ENCODE data around the gene GALNTL6. TPM values are rescaled to one million over a fixed set of nuclear protein-coding genes. Genes with fewer than 3 reads are reported as not detected.

GALNTL6 gene
- total and polyA plus RNA-seq, 3 donors from 2014 or later = 2.9 to 6.2 (median 4.9) TPM

DNA sequence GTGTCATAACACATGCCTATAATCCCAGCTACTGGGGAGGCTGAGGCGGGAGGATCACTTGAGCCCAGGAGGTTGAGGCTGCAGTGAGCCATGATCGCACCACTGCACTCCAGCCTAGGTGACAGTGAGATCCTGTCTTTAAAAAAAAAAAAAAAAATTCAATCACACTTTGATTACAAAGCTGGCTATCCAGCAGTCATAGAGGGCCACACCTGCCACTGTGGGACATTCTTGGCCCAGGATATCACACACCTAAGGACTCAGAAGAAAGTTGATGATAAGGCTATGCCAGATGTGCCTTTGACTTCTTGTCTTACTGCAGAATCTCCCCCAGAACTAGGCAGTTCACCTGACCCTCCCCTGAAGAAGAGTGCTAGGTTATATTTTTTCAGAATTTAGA, 1232.9 kb downstream of the GALNTL6 start:
- no peaks in the 10 kb centered on the region for H3K27me3 ChIP-seq
- 100% methylated on average over 2 of the region's 2 CpGs for WGBS, 2 donors
- TF ChIP-seq POLR2A (IDR thresholded peaks at IDR 0.05) = no peak
- TF ChIP-seq, protein P1, sequence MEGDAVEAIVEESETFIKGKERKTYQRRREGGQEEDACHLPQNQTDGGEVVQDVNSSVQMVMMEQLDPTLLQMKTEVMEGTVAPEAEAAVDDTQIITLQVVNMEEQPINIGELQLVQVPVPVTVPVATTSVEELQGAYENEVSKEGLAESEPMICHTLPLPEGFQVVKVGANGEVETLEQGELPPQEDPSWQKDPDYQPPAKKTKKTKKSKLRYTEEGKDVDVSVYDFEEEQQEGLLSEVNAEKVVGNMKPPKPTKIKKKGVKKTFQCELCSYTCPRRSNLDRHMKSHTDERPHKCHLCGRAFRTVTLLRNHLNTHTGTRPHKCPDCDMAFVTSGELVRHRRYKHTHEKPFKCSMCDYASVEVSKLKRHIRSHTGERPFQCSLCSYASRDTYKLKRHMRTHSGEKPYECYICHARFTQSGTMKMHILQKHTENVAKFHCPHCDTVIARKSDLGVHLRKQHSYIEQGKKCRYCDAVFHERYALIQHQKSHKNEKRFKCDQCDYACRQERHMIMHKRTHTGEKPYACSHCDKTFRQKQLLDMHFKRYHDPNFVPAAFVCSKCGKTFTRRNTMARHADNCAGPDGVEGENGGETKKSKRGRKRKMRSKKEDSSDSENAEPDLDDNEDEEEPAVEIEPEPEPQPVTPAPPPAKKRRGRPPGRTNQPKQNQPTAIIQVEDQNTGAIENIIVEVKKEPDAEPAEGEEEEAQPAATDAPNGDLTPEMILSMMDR (IDR thresholded peaks at IDR 0.05) = no peak

DNA sequence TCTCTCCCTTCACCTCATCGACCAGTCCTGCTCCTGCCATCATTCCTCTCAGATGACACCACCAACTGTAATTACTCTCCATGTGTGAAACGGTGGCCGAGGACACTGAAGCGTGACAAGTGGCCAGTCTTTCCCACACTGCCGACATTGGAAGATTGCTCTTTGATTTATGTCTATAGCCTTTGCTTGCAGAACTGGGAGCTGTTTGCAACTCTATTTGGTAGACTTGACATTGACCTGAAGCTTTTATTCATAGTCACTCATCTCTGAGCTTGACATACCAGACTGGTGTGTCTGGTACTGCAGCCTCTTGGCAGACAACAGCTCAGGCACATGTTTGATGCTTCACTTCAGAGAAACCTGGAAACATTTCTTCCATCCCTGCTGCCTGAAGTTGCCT, 1233.6 kb downstream of the GALNTL6 start:
- H3K27me3 ChIP-seq = no peaks in the 10 kb centered on the region
- no peaks in the 10 kb centered on the region for H3K4me1 ChIP-seq
- H3K9me3 ChIP-seq = no peaks in the 10 kb centered on the region
- no peak for TF ChIP-seq POLR2A (IDR thresholded peaks at IDR 0.05)
- TF ChIP-seq, protein P1 (IDR thresholded peaks at IDR 0.05) = no peak
- DNase-seq = no peak
- 68 to 83% methylated on average over 5 of the region's 5 CpGs for WGBS, 2 donors
- H3K27ac ChIP-seq = no peak overlapping the region
- no peak overlapping the region for H3K4me3 ChIP-seq
- intact Hi-C loops (cut with DNase I; ENCODE audit: low total_unique reads) = no loop called here
- no peaks in the 10 kb centered on the region for H3K36me3 ChIP-seq (ENCODE audit: low read depth, missing control alignments)

More for the DNA sequence above, 1232.9 kb downstream of the GALNTL6 start:
- Histone ChIP-seq H3K36me3 (ENCODE audit: low read depth, missing control alignments) (no peaks in the 10 kb centered on the region), H3K27ac (no peak overlapping the region), H3K9me3 (no peaks in the 10 kb centered on the region), H3K4me3 (no peak overlapping the region), H3K4me1 (no peaks in the 10 kb centered on the region)
- DNase-seq = no peak
- intact Hi-C loops (cut with DNase I; ENCODE audit: low total_unique reads) = no loop called here

DNA sequence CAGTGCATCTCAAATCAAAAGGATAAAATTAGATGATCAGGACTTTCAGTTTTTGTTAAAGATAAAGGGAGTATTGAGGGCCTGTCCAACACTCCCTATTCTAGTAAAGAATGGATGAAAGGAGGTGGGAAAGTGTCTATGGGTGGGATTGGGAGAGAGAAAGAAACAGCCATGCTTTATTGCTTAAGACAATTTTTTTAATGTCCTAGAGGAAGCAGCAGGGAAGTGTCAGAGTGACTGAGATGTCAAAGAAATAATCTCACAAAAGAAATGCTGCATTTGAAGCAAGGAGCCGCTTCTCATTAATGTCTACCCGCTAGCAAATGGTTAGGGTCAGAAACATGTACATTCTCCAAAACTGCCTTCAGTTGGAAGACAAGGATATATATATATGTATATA, 1238.0 kb downstream of the GALNTL6 start:
- no peak for DNase-seq
- intact Hi-C loops (cut with DNase I; ENCODE audit: low total_unique reads) = no loop called here
- Histone ChIP-seq H3K4me1 (no peaks in the 10 kb centered on the region), H3K36me3 (ENCODE audit: low read depth, missing control alignments) (no peaks in the 10 kb centered on the region), H3K27me3 (no peaks in the 10 kb centered on the region), H3K27ac (no peak overlapping the region), H3K4me3 (no peak overlapping the region), H3K9me3 (no peaks in the 10 kb centered on the region)
- 88 to 94% methylated on average over 2 of the region's 2 CpGs for WGBS, 2 donors
- no peak for TF ChIP-seq POLR2A (IDR thresholded peaks at IDR 0.05)
- TF ChIP-seq, protein P1 (IDR thresholded peaks at IDR 0.05) = no peak

DNA sequence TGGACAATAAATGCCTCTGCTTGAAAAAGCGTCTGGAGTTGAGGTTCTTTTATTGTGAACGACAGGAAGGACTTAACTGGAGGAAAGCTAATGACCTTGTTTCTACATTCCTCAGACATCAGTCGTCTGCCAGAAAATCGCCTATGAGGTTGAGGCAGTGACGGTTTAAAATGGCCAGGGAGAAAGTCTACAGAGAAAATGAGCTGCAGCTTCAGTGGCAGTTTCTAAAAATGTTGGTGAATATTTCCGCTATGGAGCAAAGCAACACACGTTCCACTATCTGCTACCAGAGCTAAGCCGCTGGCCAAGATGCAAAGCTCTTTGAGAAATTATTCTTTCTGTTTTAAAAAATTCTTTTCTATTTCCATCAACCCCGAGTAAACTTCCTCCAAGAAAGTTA, 1238.5 kb downstream of the GALNTL6 start:
- DNase-seq = no peak
- intact Hi-C loops (cut with DNase I; ENCODE audit: low total_unique reads) = no loop called here
- Histone ChIP-seq H3K9me3 (no peaks in the 10 kb centered on the region), H3K4me1 (no peaks in the 10 kb centered on the region), H3K27me3 (no peaks in the 10 kb centered on the region), H3K4me3 (no peak overlapping the region), H3K27ac (peak overlapping the region in 1 of 2 donors; percentile 62), H3K36me3 (ENCODE audit: low read depth, missing control alignments) (no peaks in the 10 kb centered on the region)
- WGBS, 2 donors = 35 to 36% methylated on average over 9 of the region's 9 CpGs
- TF ChIP-seq POLR2A (IDR thresholded peaks at IDR 0.05) = no peak
- TF ChIP-seq, protein P1 (IDR thresholded peaks at IDR 0.05) = no peak

DNA sequence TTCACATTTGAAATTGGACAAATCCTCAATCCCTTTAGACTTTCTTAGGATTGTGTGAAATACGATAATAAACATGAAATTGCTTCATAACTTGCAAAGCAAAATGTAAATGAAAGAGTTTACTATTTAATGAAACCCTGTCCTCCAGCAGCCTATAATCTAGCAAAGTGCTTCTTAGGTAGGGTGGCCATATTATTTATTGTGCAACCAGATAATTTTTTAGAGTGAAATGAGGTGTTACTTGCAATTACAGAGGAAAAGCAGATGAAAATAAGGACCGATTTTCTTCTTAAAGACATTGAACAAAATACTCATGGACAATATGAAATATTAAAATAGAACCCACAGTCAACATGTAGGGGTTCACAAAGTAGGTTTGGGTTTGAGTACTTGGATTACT, 1239.2 kb downstream of the GALNTL6 start:
- WGBS, 2 donors = 63 to 82% methylated on average over 2 of the region's 2 CpGs
- H3K27me3 ChIP-seq = no peaks in the 10 kb centered on the region
- no peak for DNase-seq
- H3K36me3 ChIP-seq (ENCODE audit: low read depth, missing control alignments) = no peaks in the 10 kb centered on the region
- H3K9me3 ChIP-seq = no peaks in the 10 kb centered on the region
- H3K4me1 ChIP-seq = no peaks in the 10 kb centered on the region
- intact Hi-C loops (cut with DNase I; ENCODE audit: low total_unique reads) = no loop called here
- TF ChIP-seq, protein P1 (IDR thresholded peaks at IDR 0.05) = no peak
- TF ChIP-seq POLR2A (IDR thresholded peaks at IDR 0.05) = no peak
- H3K4me3 ChIP-seq = no peak overlapping the region
- no peak overlapping the region for H3K27ac ChIP-seq

Measured in testis (tissue), 3 donors.